ENCODE data around the gene HNF1A. TPM values are rescaled to one million over a fixed set of nuclear protein-coding genes. Genes with fewer than 3 reads are reported as not detected.

The HNF1A gene
- total RNA-seq, 1 donor from 2014 or later, result not detected

- Mint-ChIP-seq H3K27ac (no peak overlapping the region), H3K27me3 (ENCODE audit: low read depth) (no peaks in the 10 kb centered on the region), H3K9me3 (peaks cover 4% of the 10 kb centered on the region), H3K4me1 (no peaks in the 10 kb centered on the region), H3K36me3 (no peaks in the 10 kb centered on the region), H3K4me3 (no peak overlapping the region)
- DNase-seq (ENCODE audit: low spot score in 2 of 2, unreplicated experiment in 2 of 2), result no peak
- TF ChIP-seq CTCF (IDR thresholded peaks at IDR 0.05; ENCODE audit: unreplicated experiment), result no peak
Measured at GRCh38 chr12:120950807-120951206, 27.5 kb upstream of the HNF1A start.

GRCh38 chr12:120955232-120955631 is 23.1 kb upstream of the HNF1A start:
- Mint-ChIP-seq H3K4me1 (no peaks in the 10 kb centered on the region), H3K36me3 (no peaks in the 10 kb centered on the region), H3K4me3 (no peak overlapping the region), H3K27me3 (ENCODE audit: low read depth) (peaks cover 2% of the 10 kb centered on the region), H3K27ac (no peak overlapping the region), H3K9me3 (peaks cover 4% of the 10 kb centered on the region)
- TF ChIP-seq CTCF (IDR thresholded peaks at IDR 0.05; ENCODE audit: unreplicated experiment), result no peak
- no peak for DNase-seq (ENCODE audit: low spot score in 2 of 2, unreplicated experiment in 2 of 2)

- Mint-ChIP-seq H3K27ac (no peak overlapping the region), H3K36me3 (no peaks in the 10 kb centered on the region), H3K27me3 (ENCODE audit: low read depth) (peaks cover 2% of the 10 kb centered on the region), H3K4me3 (no peak overlapping the region), H3K9me3 (no peaks in the 10 kb centered on the region), H3K4me1 (no peaks in the 10 kb centered on the region)
- no peak for DNase-seq (ENCODE audit: low spot score in 2 of 2, unreplicated experiment in 2 of 2)
- TF ChIP-seq CTCF (IDR thresholded peaks at IDR 0.05; ENCODE audit: unreplicated experiment), result no peak
Measured at GRCh38 chr12:120956579-120957300, 21.6 kb upstream of the HNF1A start.

GRCh38 chr12:120959111-120959878 is 19.0 kb upstream of the HNF1A start:
- no peaks in the 10 kb centered on the region for H3K36me3 Mint-ChIP-seq
- peaks cover 2% of the 10 kb centered on the region for H3K27me3 Mint-ChIP-seq (ENCODE audit: low read depth)
- no peaks in the 10 kb centered on the region for H3K4me1 Mint-ChIP-seq
- H3K9me3 Mint-ChIP-seq, result no peaks in the 10 kb centered on the region
- DNase-seq (ENCODE audit: low spot score in 2 of 2, unreplicated experiment in 2 of 2), result no peak
- no peak overlapping the region for H3K27ac Mint-ChIP-seq
- no peak overlapping the region for H3K4me3 Mint-ChIP-seq
- TF ChIP-seq CTCF (IDR thresholded peaks at IDR 0.05; ENCODE audit: unreplicated experiment), result no peak

- no peak for DNase-seq (ENCODE audit: low spot score in 2 of 2, unreplicated experiment in 2 of 2)
- H3K36me3 Mint-ChIP-seq, result no peaks in the 10 kb centered on the region
- no peak overlapping the region for H3K4me3 Mint-ChIP-seq
- no peaks in the 10 kb centered on the region for H3K4me1 Mint-ChIP-seq
- no peak for TF ChIP-seq CTCF (IDR thresholded peaks at IDR 0.05; ENCODE audit: unreplicated experiment)
- peaks cover 2% of the 10 kb centered on the region for H3K27me3 Mint-ChIP-seq (ENCODE audit: low read depth)
- no peak overlapping the region for H3K27ac Mint-ChIP-seq
- no peaks in the 10 kb centered on the region for H3K9me3 Mint-ChIP-seq
Measured at GRCh38 chr12:120960657-120961056, 17.7 kb upstream of the HNF1A start.

Data from mesothelial cell of epicardium (in vitro differentiated cells).